Heart left ventricle (tissue), 13 donors: ENCODE results near the gene ZFAND3.

Experiments
- POLR2A ChIP-seq, 2 donors: fragments of 450-650 bp; IDR thresholded peaks; one replicate each; pipeline ENCODE4 v1.6.1; 2017; ENCODE audit warnings: antibody characterized with exemption in 2 of 2, mild to moderate bottlenecking in 2 of 2, moderate library complexity in 2 of 2
- TF ChIP-seq, protein P1 (sequence below), 12 donors: fragments of 200-600 bp; sonication (generic) in 4 of 12; IDR thresholded peaks; one replicate each; pipeline versions ENCODE4 v1.5.0 to v1.8.0; 2018 to 2022; ENCODE audit warnings: antibody characterized with exemption in 12 of 12, mild to moderate bottlenecking in 5 of 12
- donor health status: ischemic (EF 13 %, LVEDD 7.1; RV severe dilation, severe dysfunction).
- donor health status: DM: no; HTN: yes; CAD: no.
- donor health status: DM: no; HTN: no; CAD: no.
- donor health status: ischemic (EF 25% LVEDD 6.9; RV normal size, moderate dysfunction).
- donor health status: ischemic (EF 25% LVEDD 5.7; RV mildly dilated, moderate dysfunction).
- donor health status: ischemic (EF 35%, LVEDD 5.7; RV mildly dilated, moderate dysfunction).
- donor health status: nonischemic (EF 11% LVEDD 7.7; RV severe dilation, severe dysfunction).
- donor health status: DM: yes; HTN: yes; CAD: no.
- donor health status: PGD.
- donor health status: ischemic (EF 29% LVEDD 5.4; RV normal size, mild dysfunction).
- donor health status: nonischemic (EF 23%, LVEDD 6.1; RV moderate dilation, normal function).

DNA sequence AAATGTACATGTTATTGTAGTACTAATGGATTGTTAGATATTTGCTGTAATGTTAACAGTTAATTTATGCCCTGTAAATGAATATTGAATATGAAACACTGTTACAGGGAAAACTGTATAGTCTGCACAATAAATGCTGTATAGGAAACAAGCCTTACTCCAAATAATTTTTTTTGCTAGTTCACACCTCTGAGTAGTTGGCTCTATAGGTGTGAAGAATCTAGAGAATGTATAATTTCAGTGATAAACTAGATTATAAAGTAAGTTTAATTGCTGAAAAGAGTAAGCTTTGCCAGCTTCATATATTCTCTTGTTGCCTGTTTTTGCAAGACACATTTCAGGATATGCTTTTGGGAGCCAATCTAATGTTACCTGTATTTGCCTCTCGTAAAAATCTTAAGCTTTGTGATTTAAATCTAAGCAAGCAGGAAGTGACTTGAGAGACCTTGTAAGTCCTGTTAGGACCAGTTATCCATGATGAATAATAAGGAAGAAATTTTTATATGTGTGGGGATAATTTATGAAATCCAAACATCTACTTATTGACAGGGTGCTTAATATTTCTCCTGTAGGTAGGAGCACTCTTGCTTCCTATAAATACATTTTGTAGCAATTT is 232.4 kb downstream of the ZFAND3 start:
- TF ChIP-seq, protein P1, sequence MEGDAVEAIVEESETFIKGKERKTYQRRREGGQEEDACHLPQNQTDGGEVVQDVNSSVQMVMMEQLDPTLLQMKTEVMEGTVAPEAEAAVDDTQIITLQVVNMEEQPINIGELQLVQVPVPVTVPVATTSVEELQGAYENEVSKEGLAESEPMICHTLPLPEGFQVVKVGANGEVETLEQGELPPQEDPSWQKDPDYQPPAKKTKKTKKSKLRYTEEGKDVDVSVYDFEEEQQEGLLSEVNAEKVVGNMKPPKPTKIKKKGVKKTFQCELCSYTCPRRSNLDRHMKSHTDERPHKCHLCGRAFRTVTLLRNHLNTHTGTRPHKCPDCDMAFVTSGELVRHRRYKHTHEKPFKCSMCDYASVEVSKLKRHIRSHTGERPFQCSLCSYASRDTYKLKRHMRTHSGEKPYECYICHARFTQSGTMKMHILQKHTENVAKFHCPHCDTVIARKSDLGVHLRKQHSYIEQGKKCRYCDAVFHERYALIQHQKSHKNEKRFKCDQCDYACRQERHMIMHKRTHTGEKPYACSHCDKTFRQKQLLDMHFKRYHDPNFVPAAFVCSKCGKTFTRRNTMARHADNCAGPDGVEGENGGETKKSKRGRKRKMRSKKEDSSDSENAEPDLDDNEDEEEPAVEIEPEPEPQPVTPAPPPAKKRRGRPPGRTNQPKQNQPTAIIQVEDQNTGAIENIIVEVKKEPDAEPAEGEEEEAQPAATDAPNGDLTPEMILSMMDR (IDR thresholded peaks at IDR 0.05), result no peak
- no peak for TF ChIP-seq POLR2A (IDR thresholded peaks at IDR 0.05)
